Transverse colon (tissue), 4 donors: Measurements from ENCODE around the gene HHATL. TPM values are rescaled to one million over a fixed set of nuclear protein-coding genes. Genes with fewer than 3 reads are reported as not detected.

Experiments used
- DNase-seq: peaks from one replicate; pipeline ENCODE4 v3.0.0-alpha.2; 2019
- H3K27ac ChIP-seq, 4 donors: fragments of 200-600 bp; sonication (generic); 2 replicates each; pipeline ENCODE4 v1.5.1; 2016 to 2018; ENCODE audit warnings: inconsistent platforms in 4 of 4
- H3K27me3 ChIP-seq: fragments of 200-600 bp; sonication (generic); 2 replicates; pipeline ENCODE4 v1.5.1; 2017; ENCODE audit warnings: inconsistent platforms
- H3K36me3 ChIP-seq, 4 donors: fragments of 200-600 bp; sonication (generic); 2 replicates each; pipeline ENCODE4 v1.5.1; 2017 to 2019; ENCODE audit warnings: inconsistent platforms in 4 of 4
- H3K4me1 ChIP-seq, 4 donors: fragments of 200-600 bp; sonication (generic); 2 replicates each; pipeline ENCODE4 v1.5.1; 2017 to 2020; ENCODE audit warnings: inconsistent platforms in 4 of 4
- H3K4me3 ChIP-seq, 4 donors: fragments of 200-600 bp; sonication (generic); 1 replicate in 1 of 4; 2 replicates in 3 of 4; pipeline versions ENCODE4 v1.5.1 to v1.6.1; 2017 to 2019; ENCODE audit warnings: inconsistent platforms in 4 of 4
- H3K9me3 ChIP-seq, 2 donors: fragments of 200-600 bp; sonication (generic); 2 replicates each; pipeline ENCODE4 v1.5.1; 2017 to 2019; ENCODE audit warnings: inconsistent platforms in 2 of 2
- EP300 ChIP-seq: sonication (generic); formaldehyde crosslinking; IDR thresholded peaks from one replicate; pipeline ENCODE4 v1.6.1; 2017; ENCODE audit warnings: antibody characterized with exemption, low read depth
- POLR2A ChIP-seq: fragments of 450-650 bp; IDR thresholded peaks from one replicate; pipeline ENCODE4 v1.6.1; 2016; ENCODE audit warnings: antibody characterized with exemption, mild to moderate bottlenecking, moderate library complexity
- POLR2AphosphoS5 ChIP-seq, 3 donors: sonication (generic); formaldehyde crosslinking; IDR thresholded peaks; one replicate each; pipeline ENCODE4 v1.6.1; 2016; ENCODE audit warnings: antibody characterized with exemption in 3 of 3
- WGBS, 2 donors: methylation state at CpG; one replicate each; pipeline ENCODE4 v1.1.5; 2018; ENCODE audit warnings: low coverage in 1 of 2; 5-methylcytosine and 5-hydroxymethylcytosine counted together
- in situ Hi-C, 4 donors: fragments of 200-750 bp; cut with MboI; loops; one replicate each; pipeline versions ENCODE4 v1.15.0 to v1.15.1; 2017; ENCODE audit warnings: low sequenced_read_pairs in 3 of 4, low pct_ligation_motif_present in 1 of 4, low pct_unique_long_range_greater_than_20kb in 1 of 4
- intact Hi-C: fragments of 100-400 bp; cut with DNase I; formaldehyde crosslinking; loops from one replicate; pipeline ENCODE4 v1.15.1; 2023; ENCODE audit warnings: low total_unique reads
- total RNA-seq, 4 donors: library from RNA; depleted of rRNA; stranded (reverse); fragments of >200 nt; gene quantifications; one replicate each; pipeline ENCODE4 v1.1.0, GENCODE V29; 2016
- TF ChIP-seq, protein P1 (sequence below), 5 experiments: fragments of 200-600 bp in 3 of 5; fragments of 450-650 bp in 2 of 5; sonication (generic) in 3 of 5; IDR thresholded peaks; 1 replicate in 2 of 5; 2 replicates in 3 of 5; pipeline ENCODE4 v1.5.1; 2016 to 2017; ENCODE audit warnings: antibody characterized with exemption in 5 of 5, inconsistent platforms in 3 of 5, mild to moderate bottlenecking in 2 of 5, moderate library complexity in 1 of 5

Gene HHATL
- total RNA-seq, 4 donors from 2014 or later, result 0.27 TPM; not detected in 3

DNA sequence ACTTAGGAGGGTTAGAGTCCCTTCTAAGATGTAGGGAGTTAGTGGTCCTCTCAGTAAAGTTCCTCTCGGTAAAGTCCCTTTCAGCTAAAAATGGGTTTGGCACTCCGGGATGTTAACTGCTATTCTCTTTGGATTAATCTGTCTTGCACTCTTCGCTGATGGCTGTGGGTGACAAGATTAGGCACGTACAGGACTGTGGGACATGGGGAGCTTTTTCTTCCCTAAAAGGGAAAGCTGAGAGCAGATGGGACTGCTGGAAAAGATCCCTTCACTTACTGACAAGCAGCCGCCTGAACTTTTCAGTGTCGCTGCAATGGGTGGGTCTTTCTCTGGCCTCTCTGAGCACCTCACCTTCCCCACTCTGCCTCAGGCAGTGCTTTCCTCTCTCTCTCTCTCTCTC lies 16.4 kb upstream of the HHATL start:
- H3K9me3 ChIP-seq, result no peaks in the 10 kb centered on the region
- in situ Hi-C loops, result no loop called here
- no peaks in the 10 kb centered on the region for H3K27me3 ChIP-seq
- 79 to 87% methylated on average over 2 to 6 of the region's 6 CpGs for WGBS, 2 donors
- no peak overlapping the region for H3K27ac ChIP-seq
- no peaks in the 10 kb centered on the region for H3K36me3 ChIP-seq
- no peak for TF ChIP-seq POLR2AphosphoS5 (IDR thresholded peaks at IDR 0.05)
- no peak for TF ChIP-seq POLR2A
- no peak for TF ChIP-seq EP300
- TF ChIP-seq, protein P1, sequence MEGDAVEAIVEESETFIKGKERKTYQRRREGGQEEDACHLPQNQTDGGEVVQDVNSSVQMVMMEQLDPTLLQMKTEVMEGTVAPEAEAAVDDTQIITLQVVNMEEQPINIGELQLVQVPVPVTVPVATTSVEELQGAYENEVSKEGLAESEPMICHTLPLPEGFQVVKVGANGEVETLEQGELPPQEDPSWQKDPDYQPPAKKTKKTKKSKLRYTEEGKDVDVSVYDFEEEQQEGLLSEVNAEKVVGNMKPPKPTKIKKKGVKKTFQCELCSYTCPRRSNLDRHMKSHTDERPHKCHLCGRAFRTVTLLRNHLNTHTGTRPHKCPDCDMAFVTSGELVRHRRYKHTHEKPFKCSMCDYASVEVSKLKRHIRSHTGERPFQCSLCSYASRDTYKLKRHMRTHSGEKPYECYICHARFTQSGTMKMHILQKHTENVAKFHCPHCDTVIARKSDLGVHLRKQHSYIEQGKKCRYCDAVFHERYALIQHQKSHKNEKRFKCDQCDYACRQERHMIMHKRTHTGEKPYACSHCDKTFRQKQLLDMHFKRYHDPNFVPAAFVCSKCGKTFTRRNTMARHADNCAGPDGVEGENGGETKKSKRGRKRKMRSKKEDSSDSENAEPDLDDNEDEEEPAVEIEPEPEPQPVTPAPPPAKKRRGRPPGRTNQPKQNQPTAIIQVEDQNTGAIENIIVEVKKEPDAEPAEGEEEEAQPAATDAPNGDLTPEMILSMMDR (IDR thresholded peaks at IDR 0.05), result no peak
- intact Hi-C loops, result no loop called here
- no peaks in the 10 kb centered on the region for H3K4me1 ChIP-seq
- H3K4me3 ChIP-seq, result no peak overlapping the region
- DNase-seq, result no peak

DNA sequence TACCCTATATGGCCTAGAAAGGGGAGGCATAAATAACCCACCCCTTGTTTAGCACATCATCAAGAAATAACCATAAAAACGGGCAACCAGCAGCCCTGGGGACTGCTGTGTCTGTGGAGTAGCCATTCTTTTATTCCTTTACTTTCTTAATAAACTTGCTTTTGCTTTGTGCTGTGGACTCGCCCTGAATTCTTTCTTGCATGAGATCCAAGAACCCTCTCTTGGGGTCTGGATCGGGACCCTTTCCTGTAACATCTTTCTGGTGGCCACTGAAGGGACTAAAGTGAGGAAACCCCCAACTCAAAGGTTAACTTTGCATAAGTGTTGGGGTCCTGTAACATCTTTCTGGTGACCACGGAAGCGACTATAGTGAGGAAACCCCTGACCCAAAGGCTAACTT lies 15.7 kb upstream of the HHATL start:
- no peak for DNase-seq
- intact Hi-C loops, result no loop called here
- no peaks in the 10 kb centered on the region for H3K4me1 ChIP-seq
- in situ Hi-C loops, result no loop called here
- no peaks in the 10 kb centered on the region for H3K36me3 ChIP-seq
- H3K4me3 ChIP-seq, result no peak overlapping the region
- WGBS, 2 donors, result 77 to 100% methylated on average over 4 to 5 of the region's 5 CpGs
- no peaks in the 10 kb centered on the region for H3K27me3 ChIP-seq
- TF ChIP-seq POLR2AphosphoS5 (IDR thresholded peaks at IDR 0.05) (no peak), EP300 (no peak)
- TF ChIP-seq, protein P1 (IDR thresholded peaks at IDR 0.05), result no peak
- no peak overlapping the region for H3K27ac ChIP-seq
- no peaks in the 10 kb centered on the region for H3K9me3 ChIP-seq

DNA sequence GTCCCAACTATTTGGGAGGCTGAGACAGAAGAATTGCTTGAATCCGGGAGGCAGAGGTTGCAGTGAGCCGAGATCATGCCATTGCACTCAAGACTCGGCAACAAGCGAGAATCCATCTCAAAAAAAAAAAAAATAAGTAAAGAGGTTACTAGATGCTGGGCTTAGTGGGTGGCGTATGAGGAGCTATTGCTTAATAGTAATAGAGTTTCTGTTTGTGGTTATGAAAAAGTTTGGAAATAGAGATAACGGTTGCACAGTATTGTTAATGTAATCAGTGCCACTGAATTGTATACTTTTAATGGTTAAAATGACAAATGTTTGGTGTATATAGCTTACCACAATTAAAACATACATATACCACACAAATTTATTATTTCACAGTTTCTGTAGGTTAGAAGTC lies 14.7 kb upstream of the HHATL start:
- no peaks in the 10 kb centered on the region for H3K27me3 ChIP-seq
- in situ Hi-C loops (no loop called here), intact Hi-C loops (no loop called here)
- no peak for DNase-seq
- no peaks in the 10 kb centered on the region for H3K4me1 ChIP-seq
- TF ChIP-seq, protein P1 (IDR thresholded peaks at IDR 0.05), result no peak
- no peak for TF ChIP-seq POLR2A
- TF ChIP-seq EP300, result no peak
- no peak for TF ChIP-seq POLR2AphosphoS5 (IDR thresholded peaks at IDR 0.05)
- H3K27ac ChIP-seq, result no peak overlapping the region
- no peak overlapping the region for H3K4me3 ChIP-seq
- no peaks in the 10 kb centered on the region for H3K36me3 ChIP-seq
- H3K9me3 ChIP-seq, result no peaks in the 10 kb centered on the region
- whole genome bisulfite sequencing, 2 donors, result 88 to 91% methylated on average over 6 of the region's 6 CpGs

DNA sequence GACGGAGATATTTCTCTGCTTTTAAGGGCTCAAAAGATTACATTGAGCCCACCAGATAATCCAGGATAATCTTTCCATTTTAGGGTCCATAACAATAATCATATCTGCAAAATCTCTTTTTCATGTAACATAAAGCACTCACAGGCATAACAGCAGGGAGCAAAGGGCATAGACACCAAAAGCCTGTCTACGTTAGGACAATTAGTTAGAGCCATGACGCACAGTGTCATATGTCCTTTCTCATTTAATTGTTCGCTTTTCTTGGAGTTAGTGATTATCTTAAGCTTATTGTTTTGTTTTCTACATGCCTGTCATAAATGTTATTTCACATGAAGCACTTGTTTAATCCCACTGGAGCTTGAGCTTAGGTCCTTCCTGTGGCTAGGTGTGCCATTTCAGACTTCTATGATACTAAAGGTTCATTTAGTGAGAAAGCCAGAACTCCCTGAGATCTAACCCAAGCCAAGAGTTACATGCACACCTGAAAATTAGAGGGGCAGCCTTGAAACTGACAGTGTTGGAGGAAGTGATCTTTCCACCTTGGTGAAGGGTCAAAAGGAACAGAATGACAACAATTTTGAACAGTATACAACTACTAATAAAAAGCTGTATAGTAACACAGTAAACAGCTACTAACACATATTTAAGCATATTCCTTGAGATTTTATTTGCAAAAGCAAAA lies 11.7 kb upstream of the HHATL start:
- WGBS, 2 donors, result 56 to 65% methylated on average over 3 to 4 of the region's 4 CpGs
- H3K36me3 ChIP-seq, result no peaks in the 10 kb centered on the region
- no peak for TF ChIP-seq POLR2AphosphoS5 (IDR thresholded peaks at IDR 0.05)
- no peak for TF ChIP-seq POLR2A
- no peak for TF ChIP-seq EP300
- TF ChIP-seq, protein P1 (IDR thresholded peaks at IDR 0.05), result no peak
- no peak overlapping the region for H3K27ac ChIP-seq
- peak; percentile 2 for DNase-seq
- intact Hi-C loops, result no loop called here
- no peak overlapping the region for H3K4me3 ChIP-seq
- no peaks in the 10 kb centered on the region for H3K9me3 ChIP-seq
- in situ Hi-C loops, result no loop called here
- H3K27me3 ChIP-seq, result no peaks in the 10 kb centered on the region
- H3K4me1 ChIP-seq, result no peaks in the 10 kb centered on the region
